Astrocyte (in vitro differentiated cells and primary cell): ENCODE measurements around the gene TFG.

Experiments
- CTCF ChIP-seq: IDR thresholded peaks from 2 replicates; pipeline ENCODE4 v1.5.1; 2011; ENCODE audit warnings: low read depth, mild to moderate bottlenecking, inconsistent platforms, low read length, moderate library complexity; ENCODE audit not compliant: insufficient read depth
- EZH2 ChIP-seq: IDR thresholded peaks from 2 replicates; pipeline ENCODE4 v1.6.1; 2012; ENCODE audit warnings: mild to moderate bottlenecking, low read length, inconsistent platforms; ENCODE audit not compliant: insufficient read depth

- TF ChIP-seq EZH2 (no peak), CTCF (no peak)
Observed at GRCh38 chr3:100754563-100755334, 45.5 kb downstream of the TFG start.
